Mesodermal cell (in vitro differentiated cells): ENCODE data around the gene TPRG1L.

Experiments
- H3K27ac ChIP-seq: 2 replicates; pipeline ENCODE4 v1.7.0; 2013; ENCODE audit warnings: mild to moderate bottlenecking, low read depth, low read length, moderate library complexity; ENCODE audit not compliant: severe bottlenecking
- H3K36me3 ChIP-seq: 2 replicates; pipeline ENCODE4 v1.7.1; 2013; ENCODE audit warnings: mild to moderate bottlenecking, low read length, moderate library complexity; ENCODE audit not compliant: control insufficient read depth, insufficient read depth
- H3K4me1 ChIP-seq: one replicate; pipeline ENCODE4 v1.7.1; 2013; ENCODE audit warnings: mild to moderate bottlenecking, low read length; ENCODE audit not compliant: insufficient read depth, control insufficient read depth, poor library complexity, severe bottlenecking
- H3K4me3 ChIP-seq: 2 replicates; pipeline ENCODE4 v1.7.0; 2013; ENCODE audit warnings: low read length, control low read depth, mild to moderate bottlenecking; ENCODE audit not compliant: insufficient read depth, poor library complexity, severe bottlenecking; ENCODE audit errors: extremely low read depth
- H3K9me3 ChIP-seq: 2 replicates; pipeline ENCODE4 v1.7.1; 2013; ENCODE audit warnings: mild to moderate bottlenecking, low read length, moderate library complexity; ENCODE audit not compliant: control insufficient read depth
- WGBS, 2 experiments: methylation state at CpG; one replicate each; pipeline ENCODE4 v1.1.5; 2013; ENCODE audit warnings: missing lambda C conversion rate in 2 of 2; ENCODE audit not compliant: insufficient coverage in 2 of 2; 5-methylcytosine and 5-hydroxymethylcytosine counted together

TPRG1L gene

GRCh38 chr1:3594706-3595377, 30.0 kb upstream of the TPRG1L start:
- 92 to 96% methylated on average over 19 to 24 of the region's 31 CpGs for WGBS, 2 experiments
- Histone ChIP-seq H3K4me3 (no peak overlapping the region), H3K27ac (no peak overlapping the region), H3K9me3 (no peaks in the 10 kb centered on the region), H3K4me1 (peaks cover 22% of the 10 kb centered on the region), H3K36me3 (no peaks in the 10 kb centered on the region)

DNA sequence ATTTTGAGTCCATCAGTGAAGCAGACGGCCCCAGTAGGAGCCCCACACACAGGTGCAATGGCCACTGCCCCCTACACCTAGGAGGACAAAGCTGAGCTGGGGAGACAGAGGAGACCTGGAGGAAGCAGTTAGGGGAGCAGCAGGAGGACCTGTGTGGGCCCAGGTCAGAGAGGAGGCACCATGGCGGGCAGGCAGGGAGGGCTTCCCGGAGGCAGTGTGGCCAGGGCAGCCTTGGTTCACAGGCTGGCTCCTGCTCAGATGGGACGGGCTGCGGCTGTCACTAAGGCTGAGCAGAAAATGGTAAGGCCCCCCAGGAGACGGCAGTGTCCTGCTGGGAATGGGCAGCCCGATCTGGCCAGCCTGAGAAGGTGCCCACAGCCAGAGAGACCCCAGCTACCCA, 28.9 kb upstream of the TPRG1L start:
- 86 to 91% methylated on average over 5 to 7 of the region's 7 CpGs for WGBS, 2 experiments
- Histone ChIP-seq H3K9me3 (no peaks in the 10 kb centered on the region), H3K4me3 (no peak overlapping the region), H3K4me1 (peaks cover 18% of the 10 kb centered on the region), H3K36me3 (no peaks in the 10 kb centered on the region), H3K27ac (no peak overlapping the region)

DNA sequence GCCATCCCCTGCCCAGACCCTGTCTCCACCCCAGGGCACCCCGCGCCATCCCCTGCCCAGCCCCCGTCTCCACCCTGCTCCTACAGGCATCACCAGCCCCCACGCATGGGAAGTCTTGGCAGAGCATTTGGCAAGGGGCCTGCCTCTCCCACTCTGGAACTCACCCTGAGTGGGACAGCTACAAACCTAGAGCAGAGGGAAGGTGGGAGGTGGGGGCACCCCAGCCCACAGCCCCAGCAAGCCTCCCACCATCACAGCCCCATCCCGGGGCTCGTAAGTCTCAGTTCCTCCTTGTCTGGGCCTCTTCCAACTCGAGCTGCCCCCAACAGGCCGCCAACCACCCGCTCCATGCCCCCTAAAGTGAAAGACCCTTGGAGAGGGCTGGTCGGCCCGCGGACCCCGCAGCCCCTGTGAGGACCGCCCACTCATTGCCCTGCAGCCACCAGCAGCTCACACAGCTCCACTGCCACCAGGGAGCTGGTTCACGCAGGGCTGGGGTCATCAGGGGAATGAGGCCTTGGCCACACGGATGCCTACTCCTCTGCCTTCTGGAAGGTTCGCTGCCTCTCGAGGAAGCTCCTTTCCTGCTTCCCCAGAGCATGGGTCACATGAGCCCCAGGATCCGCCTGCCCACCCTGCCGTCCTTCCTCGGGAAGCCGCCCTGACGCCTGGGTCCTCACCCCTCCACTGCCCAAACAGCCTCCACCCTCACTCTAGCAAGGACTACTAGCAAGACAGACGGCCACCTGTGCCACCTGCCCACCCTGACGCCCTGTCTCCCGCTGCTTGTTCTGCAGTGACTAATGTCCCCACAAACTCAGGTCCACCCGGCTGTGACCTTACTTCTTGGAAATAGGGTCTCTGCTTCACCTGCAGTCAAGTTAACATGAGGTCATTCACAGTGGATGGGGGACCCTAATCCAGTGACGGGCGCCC, 27.9 kb upstream of the TPRG1L start:
- WGBS, 2 experiments, result 93 to 94% methylated on average over 22 to 26 of the region's 29 CpGs
- peaks cover 2% of the 10 kb centered on the region for H3K36me3 ChIP-seq

DNA sequence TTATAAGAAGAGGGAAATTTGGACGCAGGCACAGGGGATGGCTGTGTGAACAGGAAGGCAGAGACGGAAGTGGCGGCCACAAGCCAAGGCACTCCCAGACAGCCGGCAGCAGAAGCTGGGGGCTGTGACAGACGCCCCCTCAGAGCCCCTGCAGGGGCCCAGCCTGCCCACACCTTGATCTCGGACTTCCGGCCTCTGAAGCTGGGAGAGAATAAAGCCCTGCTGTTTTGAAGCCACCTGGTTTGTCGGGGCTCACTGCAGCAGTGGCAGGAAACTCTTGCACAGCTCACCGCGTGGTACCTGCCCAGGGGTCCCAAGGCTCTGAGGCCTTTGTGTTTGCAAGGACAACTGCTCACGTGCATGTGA, 27.2 kb upstream of the TPRG1L start:
- Histone ChIP-seq H3K4me1 (peaks cover 18% of the 10 kb centered on the region), H3K4me3 (no peak overlapping the region), H3K36me3 (peaks cover 4% of the 10 kb centered on the region), H3K27ac (peak overlapping the region; percentile 5), H3K9me3 (no peaks in the 10 kb centered on the region)
- 59 to 61% methylated on average over 10 to 11 of the region's 11 CpGs for WGBS, 2 experiments

More for the DNA sequence above, 27.9 kb upstream of the TPRG1L start:
- no peaks in the 10 kb centered on the region for H3K9me3 ChIP-seq
- H3K4me1 ChIP-seq, result peaks cover 18% of the 10 kb centered on the region
- peak overlapping the region; percentile 5 for H3K27ac ChIP-seq
- H3K4me3 ChIP-seq, result no peak overlapping the region

DNA sequence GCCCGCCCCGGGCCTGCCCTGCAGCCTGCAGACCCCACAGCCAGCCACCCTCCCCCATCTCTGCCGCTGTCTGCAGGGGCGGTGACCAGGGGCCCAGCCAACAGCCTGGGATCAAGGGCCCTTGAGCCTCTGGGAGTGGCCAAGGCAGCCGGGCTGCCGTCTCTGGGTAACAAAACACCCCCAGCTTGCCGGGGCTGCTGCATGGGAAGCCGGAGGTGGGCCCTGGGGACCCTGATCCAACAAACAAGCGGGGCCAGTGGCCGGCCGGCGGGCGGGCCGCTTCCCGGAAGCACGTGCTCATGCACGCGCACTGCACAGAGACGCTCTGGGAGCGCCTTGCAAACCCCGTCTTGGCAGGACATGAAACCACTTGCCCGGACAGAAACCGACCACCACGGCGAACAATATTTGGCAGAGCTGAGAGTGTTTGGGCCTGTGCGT, 26.7 kb upstream of the TPRG1L start:
- peaks cover 18% of the 10 kb centered on the region for H3K4me1 ChIP-seq
- H3K27ac ChIP-seq, result no peak overlapping the region
- H3K36me3 ChIP-seq, result peaks cover 4% of the 10 kb centered on the region
- WGBS, 2 experiments, result 84 to 86% methylated on average over 23 to 24 of the region's 26 CpGs
- no peak overlapping the region for H3K4me3 ChIP-seq
- no peaks in the 10 kb centered on the region for H3K9me3 ChIP-seq

GRCh38 chr1:3598522-3599285, 26.1 kb upstream of the TPRG1L start:
- no peaks in the 10 kb centered on the region for H3K9me3 ChIP-seq
- peaks cover 4% of the 10 kb centered on the region for H3K36me3 ChIP-seq
- H3K4me1 ChIP-seq, result peaks cover 18% of the 10 kb centered on the region
- H3K4me3 ChIP-seq, result no peak overlapping the region
- WGBS, 2 experiments, result 57 to 58% methylated on average over 12 to 23 of the region's 30 CpGs
- no peak overlapping the region for H3K27ac ChIP-seq

DNA sequence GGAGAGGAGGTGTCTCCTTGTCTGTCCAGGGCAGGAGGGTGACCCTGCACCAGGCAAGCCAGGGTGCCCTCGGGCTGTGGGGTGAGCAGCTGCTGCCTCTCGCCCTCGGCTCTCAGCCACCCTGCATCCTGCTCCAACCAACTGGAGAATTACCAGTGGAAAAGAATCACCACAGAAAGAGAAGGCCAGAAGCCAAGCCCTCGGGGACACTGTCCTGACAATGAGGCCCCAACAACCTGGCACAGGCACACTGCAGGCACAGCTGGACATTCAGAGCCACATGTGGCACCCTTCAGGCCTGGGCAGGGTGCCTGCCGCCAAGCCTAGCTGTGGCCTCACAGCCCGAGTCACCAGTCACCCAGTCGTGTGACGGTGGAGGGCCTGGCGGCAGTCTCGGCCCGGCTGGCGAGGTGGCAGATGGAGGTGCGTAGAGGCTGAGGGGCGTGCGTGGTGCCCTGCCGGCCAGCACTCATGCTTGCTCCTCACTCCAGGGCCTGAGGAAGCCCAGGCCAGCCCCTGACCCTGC, 25.5 kb upstream of the TPRG1L start:
- WGBS, 2 experiments, result 89 to 90% methylated on average over 16 of the region's 16 CpGs
- no peak overlapping the region for H3K27ac ChIP-seq
- H3K36me3 ChIP-seq, result peaks cover 4% of the 10 kb centered on the region
- no peak overlapping the region for H3K4me3 ChIP-seq
- H3K4me1 ChIP-seq, result peaks cover 18% of the 10 kb centered on the region
- H3K9me3 ChIP-seq, result no peaks in the 10 kb centered on the region

- WGBS, 2 experiments, result 79 to 89% methylated on average over 12 to 15 of the region's 15 CpGs
- peaks cover 18% of the 10 kb centered on the region for H3K4me1 ChIP-seq
- H3K36me3 ChIP-seq, result peaks cover 4% of the 10 kb centered on the region
- H3K9me3 ChIP-seq, result no peaks in the 10 kb centered on the region
- no peak overlapping the region for H3K4me3 ChIP-seq
- no peak overlapping the region for H3K27ac ChIP-seq
Measured at GRCh38 chr1:3599816-3600215, 25.0 kb upstream of the TPRG1L start.

DNA sequence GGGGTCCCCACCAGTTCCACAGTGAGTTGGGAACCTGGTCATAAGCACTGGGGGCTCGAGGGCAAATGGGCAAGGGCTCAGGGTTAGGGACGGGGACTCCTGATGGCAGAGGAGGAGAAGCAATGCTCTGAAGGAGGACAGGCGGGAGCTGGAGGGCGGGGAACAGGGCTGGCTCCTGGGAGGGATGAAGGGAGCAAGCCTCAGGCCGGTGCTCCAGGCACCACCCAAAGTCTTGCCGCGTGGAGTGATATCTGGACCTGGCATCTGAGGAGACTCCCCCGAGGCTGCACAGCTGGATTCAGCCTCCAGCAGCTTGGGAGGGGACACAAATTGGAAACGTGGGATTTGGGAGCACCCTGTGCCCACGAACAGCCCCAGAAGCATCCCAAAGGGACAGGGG, 24.5 kb upstream of the TPRG1L start:
- Histone ChIP-seq H3K36me3 (peaks cover 4% of the 10 kb centered on the region), H3K9me3 (no peaks in the 10 kb centered on the region), H3K27ac (no peak overlapping the region), H3K4me1 (peaks cover 18% of the 10 kb centered on the region), H3K4me3 (no peak overlapping the region)
- 90 to 91% methylated on average over 9 to 10 of the region's 10 CpGs for WGBS, 2 experiments

GRCh38 chr1:3601743-3602142, 23.1 kb upstream of the TPRG1L start:
- Histone ChIP-seq H3K27ac (no peak overlapping the region), H3K9me3 (no peaks in the 10 kb centered on the region), H3K4me3 (no peak overlapping the region), H3K36me3 (peaks cover 4% of the 10 kb centered on the region), H3K4me1 (peaks cover 18% of the 10 kb centered on the region)
- WGBS, 2 experiments, result 96 to 98% methylated on average over 10 to 13 of the region's 16 CpGs
